GM19351 (cell line): Measurements from ENCODE around the gene TAOK3.
"Not testable (repeated sequence)": the region's sequence is repeated elsewhere in the genome, so short reads cannot be mapped to it uniquely, and the experiment has no call there.

Experiments
- ATAC-seq: cut with Tn5 transposase; IDR thresholded peaks from one replicate; pipeline ENCODE4 v1.9.1; 2021; ENCODE audit warnings: mild to moderate bottlenecking, moderate library complexity; ENCODE audit not compliant: unreplicated experiment

The TAOK3 gene

GRCh38 chr12:118372541-118373495 lies at the start of gene TAOK3:
Gene TAOK3 (minus strand): TSS chr12:118372907. CDS start chr12:118255567, 117,340 bp downstream.
- peak; percentile 74 for ATAC-seq

GRCh38 chr12:118420673-118421072 lies 48.0 kb upstream of the TAOK3 start:
- ATAC-seq, result no peak

GRCh38 chr12:118418385-118419057 lies 45.8 kb upstream of the TAOK3 start:
- no peak for ATAC-seq

GRCh38 chr12:118417942-118418341 lies 45.2 kb upstream of the TAOK3 start:
- no peak for ATAC-seq

- no peak for ATAC-seq
These were observed 37.1 kb upstream of the TAOK3 start for GRCh38 chr12:118409834-118410233.

- not testable (repeated sequence) for ATAC-seq
These were observed 35.5 kb upstream of the TAOK3 start for GRCh38 chr12:118408241-118408640.

- ATAC-seq, result peak; percentile 80
These were observed 32.3 kb upstream of the TAOK3 start for GRCh38 chr12:118404876-118405521.

GRCh38 chr12:118402251-118402650 lies 29.5 kb upstream of the TAOK3 start:
- no peak for ATAC-seq

- ATAC-seq, result no peak
These were observed 26.2 kb upstream of the TAOK3 start for GRCh38 chr12:118398940-118399339.

GRCh38 chr12:118398524-118398923 lies 25.8 kb upstream of the TAOK3 start:
- ATAC-seq, result no peak

- no peak for ATAC-seq
These were observed 25.2 kb upstream of the TAOK3 start for GRCh38 chr12:118397708-118398440.

GRCh38 chr12:118391836-118392235 lies 19.1 kb upstream of the TAOK3 start:
- ATAC-seq, result no peak

GRCh38 chr12:118391424-118391823 lies 18.7 kb upstream of the TAOK3 start:
- no peak for ATAC-seq

- ATAC-seq, result no peak
These were observed 5.3 kb upstream of the TAOK3 start for GRCh38 chr12:118377884-118378470.

- ATAC-seq, result no peak
These were observed 4.5 kb upstream of the TAOK3 start for GRCh38 chr12:118377021-118377883.

GRCh38 chr12:118376089-118377020 lies 3.6 kb upstream of the TAOK3 start, which contains the start of gene SUDS3:
Gene SUDS3 (plus strand): TSS chr12:118376555. CDS start chr12:118376692, 137 bp downstream.
- ATAC-seq, result peak; percentile 22

- no peak for ATAC-seq
These were observed 2.6 kb upstream of the TAOK3 start for GRCh38 chr12:118375348-118375747.

GRCh38 chr12:118374909-118375308 lies 2.2 kb upstream of the TAOK3 start:
- no peak for ATAC-seq
